ENCODE results near the gene WHRN. TPM values are rescaled to one million over a fixed set of nuclear protein-coding genes. Genes with fewer than 3 reads are reported as not detected.

The WHRN gene
- total RNA-seq, 1 donor from 2014 or later: 3.2 TPM

- peaks cover 24% of the 10 kb centered on the region for H3K4me1 Mint-ChIP-seq (ENCODE audit: low read depth, unreplicated experiment)
- no peak for TF ChIP-seq CTCF (IDR thresholded peaks at IDR 0.05; ENCODE audit: partially characterized antibody, unreplicated experiment)
- peak overlapping the region; percentile 69 for H3K27ac Mint-ChIP-seq (ENCODE audit: unreplicated experiment)
Measured at GRCh38 chr9:114394523-114395333, 110.5 kb downstream of the WHRN start.

GRCh38 chr9:114392749-114393112, 112.5 kb downstream of the WHRN start:
- Mint-ChIP-seq H3K27me3 (ENCODE audit: unreplicated experiment) (no peaks in the 10 kb centered on the region), H3K4me3 (ENCODE audit: unreplicated experiment) (no peak overlapping the region), H3K9me3 (ENCODE audit: unreplicated experiment) (no peaks in the 10 kb centered on the region), H3K4me1 (ENCODE audit: low read depth, unreplicated experiment) (peaks cover 30% of the 10 kb centered on the region), H3K36me3 (ENCODE audit: unreplicated experiment) (no peaks in the 10 kb centered on the region), H3K27ac (ENCODE audit: unreplicated experiment) (no peak overlapping the region)
- no peak for TF ChIP-seq CTCF (IDR thresholded peaks at IDR 0.05; ENCODE audit: partially characterized antibody, unreplicated experiment)
- DNase-seq: no peak

More at GRCh38 chr9:114394523-114395333, 110.5 kb downstream of the WHRN start:
- no peaks in the 10 kb centered on the region for H3K9me3 Mint-ChIP-seq (ENCODE audit: unreplicated experiment)
- H3K4me3 Mint-ChIP-seq (ENCODE audit: unreplicated experiment): peak overlapping the region; percentile 77
- no peaks in the 10 kb centered on the region for H3K36me3 Mint-ChIP-seq (ENCODE audit: unreplicated experiment)
- H3K27me3 Mint-ChIP-seq (ENCODE audit: unreplicated experiment): peaks cover 1% of the 10 kb centered on the region
- DNase-seq: no peak

GRCh38 chr9:114390952-114391351, 114.3 kb downstream of the WHRN start:
- Mint-ChIP-seq H3K27me3 (ENCODE audit: unreplicated experiment) (no peaks in the 10 kb centered on the region), H3K4me1 (ENCODE audit: low read depth, unreplicated experiment) (peaks cover 43% of the 10 kb centered on the region), H3K27ac (ENCODE audit: unreplicated experiment) (peak overlapping the region; percentile 2), H3K36me3 (ENCODE audit: unreplicated experiment) (no peaks in the 10 kb centered on the region), H3K4me3 (ENCODE audit: unreplicated experiment) (no peak overlapping the region), H3K9me3 (ENCODE audit: unreplicated experiment) (peaks cover 3% of the 10 kb centered on the region)
- no peak for DNase-seq
- no peak for TF ChIP-seq CTCF (IDR thresholded peaks at IDR 0.05; ENCODE audit: partially characterized antibody, unreplicated experiment)

GRCh38 chr9:114389612-114390368, 115.5 kb downstream of the WHRN start:
- Mint-ChIP-seq H3K27me3 (ENCODE audit: unreplicated experiment) (no peaks in the 10 kb centered on the region), H3K4me3 (ENCODE audit: unreplicated experiment) (no peak overlapping the region), H3K4me1 (ENCODE audit: low read depth, unreplicated experiment) (peaks cover 33% of the 10 kb centered on the region), H3K27ac (ENCODE audit: unreplicated experiment) (peak overlapping the region; percentile 2), H3K36me3 (ENCODE audit: unreplicated experiment) (no peaks in the 10 kb centered on the region), H3K9me3 (ENCODE audit: unreplicated experiment) (peaks cover 3% of the 10 kb centered on the region)
- TF ChIP-seq CTCF (IDR thresholded peaks at IDR 0.05; ENCODE audit: partially characterized antibody, unreplicated experiment): no peak
- DNase-seq: no peak
